GM12864 (cell line): ENCODE data around the gene TAF6.

Experiments
- DNase-seq: peaks from one replicate; pipeline ENCODE4 v3.0.0-alpha.2; 2011; ENCODE audit warnings: low read depth
- H3K4me3 ChIP-seq: 2 replicates; pipeline ENCODE4 v1.5.1; 2011; ENCODE audit warnings: mild to moderate bottlenecking, low read depth, low read length, control low read depth
- TF ChIP-seq, protein P1 (sequence below): IDR thresholded peaks from 2 replicates; pipeline ENCODE4 v1.5.1; 2011; ENCODE audit warnings: low read depth, mild to moderate bottlenecking, moderate library complexity, low read length, control low read depth, inconsistent platforms; ENCODE audit errors: missing control alignments

The TAF6 gene

GRCh38 chr7:100100420-100101015 lies 18.6 kb downstream of the TAF6 start:
- peak; percentile 80 for DNase-seq
- H3K4me3 ChIP-seq: peak overlapping the region; percentile 93
- TF ChIP-seq, protein P1, sequence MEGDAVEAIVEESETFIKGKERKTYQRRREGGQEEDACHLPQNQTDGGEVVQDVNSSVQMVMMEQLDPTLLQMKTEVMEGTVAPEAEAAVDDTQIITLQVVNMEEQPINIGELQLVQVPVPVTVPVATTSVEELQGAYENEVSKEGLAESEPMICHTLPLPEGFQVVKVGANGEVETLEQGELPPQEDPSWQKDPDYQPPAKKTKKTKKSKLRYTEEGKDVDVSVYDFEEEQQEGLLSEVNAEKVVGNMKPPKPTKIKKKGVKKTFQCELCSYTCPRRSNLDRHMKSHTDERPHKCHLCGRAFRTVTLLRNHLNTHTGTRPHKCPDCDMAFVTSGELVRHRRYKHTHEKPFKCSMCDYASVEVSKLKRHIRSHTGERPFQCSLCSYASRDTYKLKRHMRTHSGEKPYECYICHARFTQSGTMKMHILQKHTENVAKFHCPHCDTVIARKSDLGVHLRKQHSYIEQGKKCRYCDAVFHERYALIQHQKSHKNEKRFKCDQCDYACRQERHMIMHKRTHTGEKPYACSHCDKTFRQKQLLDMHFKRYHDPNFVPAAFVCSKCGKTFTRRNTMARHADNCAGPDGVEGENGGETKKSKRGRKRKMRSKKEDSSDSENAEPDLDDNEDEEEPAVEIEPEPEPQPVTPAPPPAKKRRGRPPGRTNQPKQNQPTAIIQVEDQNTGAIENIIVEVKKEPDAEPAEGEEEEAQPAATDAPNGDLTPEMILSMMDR: no peak

DNA sequence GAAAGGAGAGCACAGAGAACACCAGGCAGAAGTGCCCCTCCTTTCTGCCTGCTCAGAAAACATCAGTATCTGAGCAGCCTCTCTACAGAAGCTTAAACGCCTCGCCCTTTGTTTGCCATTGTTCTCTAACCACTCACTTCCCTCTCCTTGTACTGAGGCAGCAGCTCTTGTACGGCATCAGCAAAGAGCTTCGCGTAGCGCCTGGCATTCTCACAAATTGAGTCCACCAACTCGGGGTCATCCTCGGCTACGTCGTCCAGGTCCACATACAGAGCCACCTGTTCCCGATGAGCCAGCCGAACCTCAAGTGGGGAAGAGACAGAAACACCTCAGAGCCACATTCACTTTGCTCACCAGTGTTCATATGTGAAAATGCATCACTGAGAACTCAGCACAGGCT lies 19.7 kb downstream of the TAF6 start:
- no peak for DNase-seq
- TF ChIP-seq, protein P1: no peak
- H3K4me3 ChIP-seq: peak overlapping the region; percentile 93

GRCh38 chr7:100098913-100099312 lies 20.2 kb downstream of the TAF6 start:
- no peak overlapping the region for H3K4me3 ChIP-seq
- TF ChIP-seq, protein P1: no peak

DNA sequence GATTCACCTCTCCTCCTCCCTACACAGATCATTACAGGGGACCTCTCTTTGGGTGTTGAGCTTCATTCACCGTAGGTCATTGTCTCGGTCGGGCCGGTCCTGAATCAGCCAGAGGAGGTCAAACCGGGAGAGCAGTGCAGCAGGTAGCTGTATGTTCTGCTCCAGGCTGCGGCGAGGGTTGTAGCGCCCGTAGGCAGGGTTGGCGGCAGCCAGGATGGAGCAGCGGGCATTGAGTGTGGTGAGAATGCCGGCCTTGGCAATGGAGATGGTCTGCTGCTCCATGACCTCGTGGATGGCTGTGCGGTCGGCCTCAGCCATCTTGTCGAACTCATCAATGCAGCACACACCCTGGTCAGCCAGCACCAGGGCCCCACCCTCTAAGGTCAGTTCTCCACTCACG lies 23.5 kb downstream of the TAF6 start:
- DNase-seq: no peak
- TF ChIP-seq, protein P1: no peak
- no peak overlapping the region for H3K4me3 ChIP-seq

More at GRCh38 chr7:100098913-100099312, 20.2 kb downstream of the TAF6 start:
- DNase-seq: no peak

DNA sequence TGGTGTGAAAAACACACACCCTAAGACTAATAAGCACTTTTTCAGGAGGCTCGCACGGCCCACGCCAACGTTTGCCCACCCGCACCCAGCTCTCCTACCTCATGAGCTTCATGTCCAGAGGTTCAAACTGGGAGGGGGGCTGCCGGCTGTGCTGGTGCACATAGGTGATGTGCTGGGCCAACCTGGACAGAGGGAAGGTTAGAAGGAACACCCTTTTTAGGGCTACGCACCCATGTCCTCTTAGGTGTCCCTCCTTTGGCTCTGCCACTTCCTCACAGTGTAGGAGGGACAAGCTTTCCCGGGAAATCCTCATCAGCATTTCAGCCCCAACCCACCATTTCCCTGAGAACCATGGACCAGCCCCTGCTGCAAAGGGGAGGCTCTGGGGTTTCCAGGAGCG lies 23.9 kb downstream of the TAF6 start:
- no peak overlapping the region for H3K4me3 ChIP-seq
- no peak for DNase-seq
- TF ChIP-seq, protein P1: no peak

GRCh38 chr7:100093925-100094486 lies 25.2 kb downstream of the TAF6 start:
- DNase-seq: no peak
- TF ChIP-seq, protein P1: no peak
- H3K4me3 ChIP-seq: no peak overlapping the region

- DNase-seq: no peak
- TF ChIP-seq, protein P1: no peak
- H3K4me3 ChIP-seq: no peak overlapping the region
These were observed 25.7 kb downstream of the TAF6 start for GRCh38 chr7:100093498-100093897.
